ENCODE results near the gene SNAPIN. TPM values are rescaled to one million over a fixed set of nuclear protein-coding genes. Genes with fewer than 3 reads are reported as not detected.

Gene SNAPIN
- total RNA-seq, 4 donors from 2014 or later, result 39.9 to 61.2 (median 51.1) TPM

- TF ChIP-seq POLR2A (IDR thresholded peaks at IDR 0.05), result no peak
- intact Hi-C loops (cut with DNase I), result loop anchor here (5.0 kb wide), 1 partner anchor 34 kb away; no protein-coding TSS in a partner anchor
- DNase-seq, result no peak
- WGBS, 2 donors, result 0 to 33% methylated on average over 1 to 5 of the region's 7 CpGs
- H3K27me3 ChIP-seq, result no peaks in the 10 kb centered on the region
- H3K36me3 ChIP-seq, result peaks cover 14 to 24% (median 20%) of the 10 kb centered on the region in 3 donors
- no peaks in the 10 kb centered on the region for H3K9me3 ChIP-seq
- H3K4me1 ChIP-seq, result peaks cover 30 to 86% (median 46%) of the 10 kb centered on the region in 3 donors
- H3K27ac ChIP-seq, result peak overlapping the region; percentile 92 to 96 (median 94)
- H3K4me3 ChIP-seq, result peak overlapping the region; percentile 54 to 76 (median 66)
Observed at GRCh38 chr1:153610811-153611301, 47.6 kb upstream of the SNAPIN start.

DNA sequence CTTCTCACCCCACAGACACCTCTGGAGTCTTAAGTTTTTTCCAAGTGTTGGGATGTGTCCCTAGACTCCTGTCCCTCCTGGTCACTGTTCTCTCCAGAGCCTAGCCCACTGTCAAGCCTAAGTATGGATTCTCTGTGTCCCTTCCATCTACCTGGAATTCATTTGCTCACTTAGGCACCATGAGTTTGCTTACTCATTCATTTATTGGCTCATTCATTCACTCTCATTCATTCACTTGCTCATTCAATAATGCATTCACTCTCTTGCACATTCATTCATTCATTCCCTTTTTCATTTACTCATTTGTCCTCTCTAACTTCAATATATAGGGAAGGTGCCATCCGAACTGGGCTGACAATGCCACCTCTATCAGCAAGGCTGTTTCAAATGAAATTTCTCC lies 47.1 kb upstream of the SNAPIN start:
- TF ChIP-seq POLR2A (IDR thresholded peaks at IDR 0.05), result no peak
- TF ChIP-seq, protein P1, sequence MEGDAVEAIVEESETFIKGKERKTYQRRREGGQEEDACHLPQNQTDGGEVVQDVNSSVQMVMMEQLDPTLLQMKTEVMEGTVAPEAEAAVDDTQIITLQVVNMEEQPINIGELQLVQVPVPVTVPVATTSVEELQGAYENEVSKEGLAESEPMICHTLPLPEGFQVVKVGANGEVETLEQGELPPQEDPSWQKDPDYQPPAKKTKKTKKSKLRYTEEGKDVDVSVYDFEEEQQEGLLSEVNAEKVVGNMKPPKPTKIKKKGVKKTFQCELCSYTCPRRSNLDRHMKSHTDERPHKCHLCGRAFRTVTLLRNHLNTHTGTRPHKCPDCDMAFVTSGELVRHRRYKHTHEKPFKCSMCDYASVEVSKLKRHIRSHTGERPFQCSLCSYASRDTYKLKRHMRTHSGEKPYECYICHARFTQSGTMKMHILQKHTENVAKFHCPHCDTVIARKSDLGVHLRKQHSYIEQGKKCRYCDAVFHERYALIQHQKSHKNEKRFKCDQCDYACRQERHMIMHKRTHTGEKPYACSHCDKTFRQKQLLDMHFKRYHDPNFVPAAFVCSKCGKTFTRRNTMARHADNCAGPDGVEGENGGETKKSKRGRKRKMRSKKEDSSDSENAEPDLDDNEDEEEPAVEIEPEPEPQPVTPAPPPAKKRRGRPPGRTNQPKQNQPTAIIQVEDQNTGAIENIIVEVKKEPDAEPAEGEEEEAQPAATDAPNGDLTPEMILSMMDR (IDR thresholded peaks at IDR 0.05), result no peak
- DNase-seq, result no peak
- intact Hi-C loops (cut with DNase I), result loop anchor here (5.0 kb wide), 1 partner anchor 34 kb away; no protein-coding TSS in a partner anchor
- Histone ChIP-seq H3K27ac (peak overlapping the region; percentile 92 to 96 (median 94)), H3K4me1 (peaks cover 30 to 88% (median 49%) of the 10 kb centered on the region in 3 donors), H3K9me3 (no peaks in the 10 kb centered on the region), H3K27me3 (no peaks in the 10 kb centered on the region), H3K36me3 (peaks cover 11 to 19% (median 16%) of the 10 kb centered on the region in 3 donors), H3K4me3 (peak overlapping the region; percentile 54 to 76 (median 66))
- 32 to 40% methylated on average over 1 of the region's 1 CpG for WGBS, 2 donors

GRCh38 chr1:153612111-153612754 lies 46.3 kb upstream of the SNAPIN start:
- H3K4me1 ChIP-seq, result peaks cover 25 to 89% (median 50%) of the 10 kb centered on the region in 3 donors
- DNase-seq, result no peak
- H3K27me3 ChIP-seq, result no peaks in the 10 kb centered on the region
- peaks cover 3 to 11% (median 7%) of the 10 kb centered on the region in 3 donors for H3K36me3 ChIP-seq
- 30 to 33% methylated on average over 6 to 7 of the region's 11 CpGs for WGBS, 2 donors
- TF ChIP-seq, protein P1 (IDR thresholded peaks at IDR 0.05), result no peak
- TF ChIP-seq POLR2A (IDR thresholded peaks at IDR 0.05), result no peak
- intact Hi-C loops (cut with DNase I), result loop anchor here (5.0 kb wide), 1 partner anchor 35 kb away; no protein-coding TSS in a partner anchor
- no peaks in the 10 kb centered on the region for H3K9me3 ChIP-seq
- peak overlapping the region; percentile 92 to 96 (median 94) for H3K27ac ChIP-seq
- peak overlapping the region; percentile 54 to 76 (median 66) for H3K4me3 ChIP-seq

GRCh38 chr1:153612755-153613331 lies 45.7 kb upstream of the SNAPIN start, which contains the start of gene S100A16:
TSS of gene S100A16 (minus strand) at chr1:153613137. CDS start at chr1:153608151, 4,986 bp downstream.
- 8% methylated on average over 4 of the region's 9 CpGs; no CpG with 5 or more reads in 1 of the 2 donors for WGBS, 2 donors
- DNase-seq, result no peak
- H3K27me3 ChIP-seq, result no peaks in the 10 kb centered on the region
- peaks cover 0 to 4% (median 1%) of the 10 kb centered on the region in 3 donors for H3K36me3 ChIP-seq
- peak within 1 kb of the TSS; percentile 54 to 76 (median 66) for H3K4me3 ChIP-seq
- TF ChIP-seq, protein P1 (IDR thresholded peaks at IDR 0.05), result no peak
- peak in 3 of 4 donors; percentile 89 to 90 (median 89) for TF ChIP-seq POLR2A (IDR thresholded peaks at IDR 0.05)
- H3K27ac ChIP-seq, result peak within 1 kb of the TSS; percentile 92 to 96 (median 94)
- intact Hi-C loops (cut with DNase I), result loop anchor here (5.0 kb wide), 1 partner anchor 36 kb away; no protein-coding TSS in a partner anchor
- peaks cover 26 to 89% (median 50%) of the 10 kb centered on the region in 3 donors for H3K4me1 ChIP-seq
- H3K9me3 ChIP-seq, result no peaks in the 10 kb centered on the region

DNA sequence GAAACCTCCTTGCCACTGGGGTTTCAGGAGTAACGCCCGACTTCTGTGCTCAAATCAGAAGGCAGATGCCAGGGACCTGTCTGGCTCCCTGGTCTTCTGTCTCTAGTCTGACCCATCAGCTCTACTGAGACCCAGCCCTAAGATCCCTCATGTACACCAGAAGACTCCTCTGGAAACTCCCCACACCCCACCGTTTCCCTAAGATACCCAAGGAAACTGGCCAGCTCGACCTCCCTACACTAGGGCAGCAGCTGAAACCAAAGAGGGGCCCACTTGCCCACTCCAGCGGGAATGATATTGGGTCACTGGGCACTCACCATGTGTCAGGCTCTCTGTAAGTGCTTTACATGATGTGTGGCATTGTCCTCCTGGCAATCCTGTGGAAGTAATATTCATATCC lies 45.1 kb upstream of the SNAPIN start:
- Histone ChIP-seq H3K4me1 (peaks cover 26 to 89% (median 49%) of the 10 kb centered on the region in 3 donors), H3K27ac (peak overlapping the region; percentile 92 to 96 (median 94)), H3K27me3 (no peaks in the 10 kb centered on the region), H3K4me3 (peak overlapping the region; percentile 54 to 76 (median 66)), H3K9me3 (no peaks in the 10 kb centered on the region), H3K36me3 (no peaks in the 10 kb centered on the region)
- 53 to 57% methylated on average over 2 to 3 of the region's 5 CpGs for whole genome bisulfite sequencing, 2 donors
- DNase-seq, result no peak
- TF ChIP-seq, protein P1 (IDR thresholded peaks at IDR 0.05), result no peak
- TF ChIP-seq POLR2A (IDR thresholded peaks at IDR 0.05), result no peak
- intact Hi-C loops (cut with DNase I), result loop anchor here (5.0 kb wide), 1 partner anchor 36 kb away; no protein-coding TSS in a partner anchor

All from esophagus squamous epithelium (tissue), 5 donors.